Endothelial cell of umbilical vein (primary cell): ENCODE data around the gene TMEM106C. TPM values are rescaled to one million over a fixed set of nuclear protein-coding genes. Genes with fewer than 3 reads are reported as not detected.

Experiments used
- BruUV-seq: library from RNA; stranded (reverse); fragments of 400-500 nt; replicated peaks from 2 replicates; lab custom pipeline; 2021; lab: Mats Ljungman, UMichigan
- CTCF ChIA-PET: fragments of 300-600, 350-600 bp; sonication (Branson Sonifier 250); formaldehyde crosslinking; loops from one replicate; lab custom pipeline; 2021; ENCODE audit warnings: antibody characterized with exemption, inconsistent platforms; lab: Charles Lee
- POLR2A ChIA-PET: fragments of 300-600, 350-600 bp; sonication (Branson Sonifier 250); formaldehyde crosslinking; loops from one replicate; lab custom pipeline; 2021; ENCODE audit warnings: antibody characterized with exemption, inconsistent platforms; lab: Charles Lee
- DNase-seq: peaks from one replicate; pipeline ENCODE4 v3.0.0-alpha.2; 2011; ENCODE audit warnings: low read depth, low spot score
- FAIRE-seq: peaks from 2 replicates; lab custom pipeline; 2011; peaks lifted over from hg19 to GRCh38; lab: Jason Lieb, UNC
- H2AFZ ChIP-seq: 2 replicates; pipeline ENCODE4 v1.6.0; 2012; ENCODE audit warnings: low read depth, low read length, control low read depth, inconsistent platforms
- H3K27ac ChIP-seq: 2 replicates; pipeline ENCODE4 v1.5.1; 2011; ENCODE audit warnings: low read depth, mild to moderate bottlenecking, control low read depth, low read length, moderate library complexity; ENCODE audit not compliant: insufficient read depth
- H3K27me3 ChIP-seq, 2 experiments: 2 replicates each; pipeline versions ENCODE4 v1.6.0 to v1.6.1; 2011; ENCODE audit warnings: low read length in 2 of 2, mixed read lengths in 1 of 2; ENCODE audit not compliant: control insufficient read depth in 2 of 2, insufficient read depth in 2 of 2
- H3K36me3 ChIP-seq, 2 experiments: 2 replicates in 1 of 2; 3 replicates in 1 of 2; pipeline ENCODE4 v1.5.1; 2011; ENCODE audit warnings: low read length in 2 of 2, mild to moderate bottlenecking in 1 of 2, moderate library complexity in 1 of 2; ENCODE audit not compliant: control insufficient read depth in 2 of 2, insufficient read depth in 2 of 2; ENCODE audit errors: extremely low read depth in 1 of 2
- H3K4me1 ChIP-seq: 3 replicates; pipeline ENCODE4 v1.5.1; 2011; ENCODE audit warnings: mild to moderate bottlenecking, low read length; ENCODE audit not compliant: control insufficient read depth, insufficient read depth; ENCODE audit errors: extremely low read depth
- H3K4me2 ChIP-seq: 2 replicates; pipeline ENCODE4 v1.6.1; 2011; ENCODE audit warnings: low read length, control low read depth, mixed read lengths; ENCODE audit not compliant: insufficient read depth
- H3K4me3 ChIP-seq, 3 experiments: fragments of 200-600 bp in 1 of 3; sonication (generic), shearing (Covaris generic) in 1 of 3; replicated peaks in 1 of 3; 2 replicates each; pipeline ENCODE4 v1.5.1; 2011 to 2016; ENCODE audit warnings: control low read depth in 3 of 3, low read length in 3 of 3, mild to moderate bottlenecking in 2 of 3, inconsistent platforms in 1 of 3, low read depth in 1 of 3, moderate library complexity in 1 of 3; ENCODE audit not compliant: insufficient read depth in 1 of 3
- H3K79me2 ChIP-seq: 2 replicates; pipeline ENCODE4 v1.6.0; 2012; ENCODE audit warnings: low read length, inconsistent platforms; ENCODE audit not compliant: control insufficient read depth, insufficient read depth
- H3K9ac ChIP-seq: replicated peaks from 2 replicates; pipeline ENCODE3; 2011; ENCODE audit warnings: low read length, control low read depth; ENCODE audit not compliant: insufficient read depth; ENCODE audit errors: extremely low read depth
- H3K9me1 ChIP-seq: replicated peaks from 3 replicates; pipeline ENCODE4 v1.6.0; 2011; ENCODE audit warnings: mild to moderate bottlenecking, low read length; ENCODE audit not compliant: control insufficient read depth, insufficient read depth; ENCODE audit errors: extremely low read depth
- H3K9me3 ChIP-seq: replicated peaks from 2 replicates; pipeline ENCODE4 v1.5.1; 2012; ENCODE audit warnings: low read length, inconsistent platforms; ENCODE audit not compliant: control insufficient read depth, insufficient read depth
- H4K20me1 ChIP-seq: replicated peaks from 2 replicates; pipeline ENCODE3; 2011; ENCODE audit warnings: mild to moderate bottlenecking, low read length; ENCODE audit not compliant: control insufficient read depth, insufficient read depth; ENCODE audit errors: extremely low read depth
- EZH2 ChIP-seq: IDR thresholded peaks from 2 replicates; pipeline ENCODE4 v1.6.1; 2012; ENCODE audit warnings: borderline replicate concordance, low read depth, mild to moderate bottlenecking, moderate library complexity, low read length, inconsistent platforms; ENCODE audit not compliant: severe bottlenecking
- FOS ChIP-seq: IDR thresholded peaks from 2 replicates; pipeline ENCODE4 v1.6.1; 2011; ENCODE audit warnings: mild to moderate bottlenecking, low read length, moderate library complexity, borderline replicate concordance; ENCODE audit not compliant: insufficient read depth
- GATA2 ChIP-seq: IDR thresholded peaks from 2 replicates; pipeline ENCODE4 v1.7.0; 2011; ENCODE audit warnings: low read depth, mild to moderate bottlenecking, moderate library complexity, mixed read lengths, low read length; ENCODE audit not compliant: insufficient read length, insufficient read depth
- JUN ChIP-seq: IDR thresholded peaks from 2 replicates; pipeline ENCODE4 v1.6.1; 2011; ENCODE audit warnings: borderline replicate concordance, low read depth; ENCODE audit not compliant: insufficient read length, insufficient read depth
- POLR2A ChIP-seq: IDR thresholded peaks from 2 replicates; pipeline ENCODE4 v1.6.1; 2012; ENCODE audit warnings: low read depth, mild to moderate bottlenecking, control low read depth, low read length
- POLR2AphosphoS5 ChIP-seq: IDR thresholded peaks from 2 replicates; pipeline ENCODE4 v1.6.1; 2012; ENCODE audit warnings: low read depth, mild to moderate bottlenecking, control low read depth, low read length, moderate library complexity; ENCODE audit not compliant: insufficient read depth
- dilution Hi-C: fragments of 300-500 bp; cut with MboI; formaldehyde crosslinking; loops from one replicate; pipeline ENCODE4 v1.15.0; 2019; ENCODE audit warnings: low sequenced_read_pairs; ENCODE audit not compliant: extremely low pct_ligation_motif_present
- intact Hi-C: fragments of 100-400 bp; cut with micrococcal nuclease; formaldehyde crosslinking; loops from one replicate; pipeline ENCODE4 v1.10.0; 2022
- polyA plus RNA-seq, 4 experiments: library from polyadenylated mRNA; depleted of rRNA in 3 of 4; stranded (reverse) in 3 of 4; unstranded in 1 of 4; fragments of >200 nt; gene quantifications; 2 replicates each; pipeline versions ENCODE4 v1.2.1 to v1.2.3, GENCODE V29; 2011 to 2012; ENCODE audit warnings: missing spikeins in 1 of 4
- total RNA-seq: library from RNA; stranded (reverse); gene quantifications from 2 replicates; pipeline ENCODE4 v1.2.3, GENCODE V29; 2021
- TF ChIP-seq, protein P1 (sequence below), 2 donors: IDR thresholded peaks; 1 replicate in 1 of 2; 2 replicates in 1 of 2; pipeline ENCODE4 v1.5.1; 2011; ENCODE audit warnings: low read length in 2 of 2, mild to moderate bottlenecking in 2 of 2, moderate library complexity in 2 of 2, control low read depth in 1 of 2, inconsistent platforms in 1 of 2, low read depth in 1 of 2; ENCODE audit not compliant: insufficient read depth in 1 of 2; ENCODE audit errors: extremely low read depth in 1 of 2
- TF ChIP-seq, protein P2 (sequence below): IDR thresholded peaks from 2 replicates; pipeline ENCODE4 v1.6.1; 2011; ENCODE audit not compliant: insufficient read depth, insufficient read length

TMEM106C gene
- total and polyA plus RNA-seq, 2 donors (not counting 3 experiments of a cell fraction or from before 2014, with no cell fraction given): 84.4 to 148 TPM

GRCh38 chr12:47967461-47968321 is 4.3 kb downstream of the TMEM106C start:
- no peak for DNase-seq
- TF ChIP-seq JUN (no peak), POLR2AphosphoS5 (no peak), EZH2 (no peak), POLR2A (no peak), GATA2 (no peak), FOS (no peak)
- TF ChIP-seq, protein P1, sequence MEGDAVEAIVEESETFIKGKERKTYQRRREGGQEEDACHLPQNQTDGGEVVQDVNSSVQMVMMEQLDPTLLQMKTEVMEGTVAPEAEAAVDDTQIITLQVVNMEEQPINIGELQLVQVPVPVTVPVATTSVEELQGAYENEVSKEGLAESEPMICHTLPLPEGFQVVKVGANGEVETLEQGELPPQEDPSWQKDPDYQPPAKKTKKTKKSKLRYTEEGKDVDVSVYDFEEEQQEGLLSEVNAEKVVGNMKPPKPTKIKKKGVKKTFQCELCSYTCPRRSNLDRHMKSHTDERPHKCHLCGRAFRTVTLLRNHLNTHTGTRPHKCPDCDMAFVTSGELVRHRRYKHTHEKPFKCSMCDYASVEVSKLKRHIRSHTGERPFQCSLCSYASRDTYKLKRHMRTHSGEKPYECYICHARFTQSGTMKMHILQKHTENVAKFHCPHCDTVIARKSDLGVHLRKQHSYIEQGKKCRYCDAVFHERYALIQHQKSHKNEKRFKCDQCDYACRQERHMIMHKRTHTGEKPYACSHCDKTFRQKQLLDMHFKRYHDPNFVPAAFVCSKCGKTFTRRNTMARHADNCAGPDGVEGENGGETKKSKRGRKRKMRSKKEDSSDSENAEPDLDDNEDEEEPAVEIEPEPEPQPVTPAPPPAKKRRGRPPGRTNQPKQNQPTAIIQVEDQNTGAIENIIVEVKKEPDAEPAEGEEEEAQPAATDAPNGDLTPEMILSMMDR (IDR thresholded peaks at IDR 0.05; ENCODE audit: extremely low read depth in 1 of 2, insufficient read depth in 1 of 2, low read depth in 1 of 2, low read length in 2 of 2): no peak
- TF ChIP-seq, protein P2, sequence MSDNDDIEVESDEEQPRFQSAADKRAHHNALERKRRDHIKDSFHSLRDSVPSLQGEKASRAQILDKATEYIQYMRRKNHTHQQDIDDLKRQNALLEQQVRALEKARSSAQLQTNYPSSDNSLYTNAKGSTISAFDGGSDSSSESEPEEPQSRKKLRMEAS: no peak

More at GRCh38 chr12:47967461-47968321, 4.3 kb downstream of the TMEM106C start:
- Histone ChIP-seq H2AFZ (no peak overlapping the region), H3K4me3 (no peak overlapping the region), H3K9me3 (no peaks in the 10 kb centered on the region), H3K4me1 (peaks cover 7% of the 10 kb centered on the region), H3K9ac (no peak overlapping the region), H3K36me3 (peaks cover 0 to 2% of the 10 kb centered on the region in 2 experiments), H3K4me2 (no peak overlapping the region), H3K27ac (no peak overlapping the region), H3K9me1 (no peaks in the 10 kb centered on the region), H4K20me1 (no peaks in the 10 kb centered on the region), H3K27me3 (no peaks in the 10 kb centered on the region), H3K79me2 (no peaks in the 10 kb centered on the region)
- POLR2A ChIA-PET: no interaction called here
- CTCF ChIA-PET: interaction anchor here (1.0 to 1.4 kb wide), 2 partner anchors 18 to 650 kb away, joined by 3 to 4 read pairs; no protein-coding TSS in a partner anchor
- intact Hi-C loops (loop anchor here (10.0 kb wide), 1 partner anchor 647 kb away; no protein-coding TSS in a partner anchor), dilution Hi-C loops (no loop called here)
- FAIRE-seq: no peak
- no TSS peak for BruUV-seq
